MM.1S (cell line): ENCODE measurements around the gene RPUSD2.

Source experiments
- EZH2 ChIP-seq: fragments of 300-600 bp; sonication (generic); optimal IDR thresholded peaks from 2 replicates; pipeline ENCODE3; 2017; ENCODE audit warnings: low read depth, mild to moderate bottlenecking, antibody characterized with exemption, low read length, mixed read lengths
- EZH2phosphoT487 ChIP-seq: fragments of 300-600 bp; sonication (generic); IDR thresholded peaks from 2 replicates; pipeline ENCODE4 v1.6.1; 2018; ENCODE audit warnings: antibody characterized with exemption, low read length
- TF ChIP-seq, protein P1 (sequence below): fragments of 300-600 bp; sonication (generic); IDR thresholded peaks from 2 replicates; pipeline ENCODE4 v1.5.1; 2016; ENCODE audit warnings: antibody characterized with exemption, low read length, mixed read lengths

DNA sequence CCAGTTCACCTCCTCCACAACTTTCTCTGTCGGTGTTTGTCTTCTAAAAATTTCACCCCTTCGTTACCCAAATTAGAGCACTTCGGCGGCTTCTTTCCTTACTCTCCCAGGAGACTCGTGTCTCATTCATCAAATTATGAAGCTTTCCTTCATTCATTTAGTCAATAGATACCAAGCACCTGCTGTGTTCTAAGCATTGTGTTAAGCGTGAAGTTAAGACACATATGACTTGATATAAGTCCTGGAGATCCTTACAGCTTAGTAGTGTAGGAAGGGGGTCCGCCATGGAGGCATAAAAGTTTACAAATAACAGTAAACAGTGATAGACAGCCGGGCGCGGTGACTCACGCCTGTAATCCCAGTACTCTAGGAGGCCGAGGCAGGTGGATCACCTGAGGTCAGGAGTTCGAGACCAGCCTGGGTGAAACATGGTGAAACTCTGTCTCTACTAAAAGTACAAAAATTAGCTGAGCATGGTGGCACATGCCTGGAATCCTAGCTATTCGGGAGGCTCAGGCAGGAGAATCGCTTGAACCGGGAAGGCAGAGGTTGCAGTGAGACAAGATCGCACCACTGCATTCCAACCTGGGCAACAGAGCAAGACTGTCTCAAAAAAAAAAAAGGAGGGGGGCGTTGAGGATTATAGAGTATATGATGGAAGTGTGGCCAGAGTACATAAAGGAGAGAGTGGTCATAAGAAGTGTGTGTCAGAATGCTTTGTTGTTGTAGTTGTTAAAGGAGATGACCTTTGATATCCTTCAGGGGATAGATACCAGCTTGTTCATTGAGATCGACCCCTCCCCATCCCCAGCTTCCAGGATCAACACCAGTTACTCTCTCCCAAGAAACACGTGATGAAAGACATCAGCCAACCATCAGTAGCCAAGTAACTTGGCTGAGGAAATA, 3.5 kb upstream of the RPUSD2 start:
- TF ChIP-seq, protein P1, sequence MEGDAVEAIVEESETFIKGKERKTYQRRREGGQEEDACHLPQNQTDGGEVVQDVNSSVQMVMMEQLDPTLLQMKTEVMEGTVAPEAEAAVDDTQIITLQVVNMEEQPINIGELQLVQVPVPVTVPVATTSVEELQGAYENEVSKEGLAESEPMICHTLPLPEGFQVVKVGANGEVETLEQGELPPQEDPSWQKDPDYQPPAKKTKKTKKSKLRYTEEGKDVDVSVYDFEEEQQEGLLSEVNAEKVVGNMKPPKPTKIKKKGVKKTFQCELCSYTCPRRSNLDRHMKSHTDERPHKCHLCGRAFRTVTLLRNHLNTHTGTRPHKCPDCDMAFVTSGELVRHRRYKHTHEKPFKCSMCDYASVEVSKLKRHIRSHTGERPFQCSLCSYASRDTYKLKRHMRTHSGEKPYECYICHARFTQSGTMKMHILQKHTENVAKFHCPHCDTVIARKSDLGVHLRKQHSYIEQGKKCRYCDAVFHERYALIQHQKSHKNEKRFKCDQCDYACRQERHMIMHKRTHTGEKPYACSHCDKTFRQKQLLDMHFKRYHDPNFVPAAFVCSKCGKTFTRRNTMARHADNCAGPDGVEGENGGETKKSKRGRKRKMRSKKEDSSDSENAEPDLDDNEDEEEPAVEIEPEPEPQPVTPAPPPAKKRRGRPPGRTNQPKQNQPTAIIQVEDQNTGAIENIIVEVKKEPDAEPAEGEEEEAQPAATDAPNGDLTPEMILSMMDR: no peak
- TF ChIP-seq EZH2 (no peak), EZH2phosphoT487 (no peak)
